Activated naive CD8-positive, alpha-beta T cell (primary cell): ENCODE results near the gene SIGLEC14.
"Not testable (repeated sequence)": the region's sequence is repeated elsewhere in the genome, so short reads cannot be mapped to it uniquely, and the experiment has no call there.

Experiments
- H3K27ac Mint-ChIP-seq: one replicate; pipeline ENCODE4 v1.8.0; 2021; ENCODE audit warnings: mixed read lengths
- H3K27me3 Mint-ChIP-seq: one replicate; pipeline ENCODE4 v1.8.0; 2021; ENCODE audit warnings: mixed read lengths
- H3K36me3 Mint-ChIP-seq: one replicate; pipeline ENCODE4 v1.8.0; 2021; ENCODE audit warnings: mixed read lengths
- H3K4me1 Mint-ChIP-seq: one replicate; pipeline ENCODE4 v1.8.0; 2021; ENCODE audit warnings: low read depth, mixed read lengths
- H3K4me3 Mint-ChIP-seq: one replicate; pipeline ENCODE4 v1.8.0; 2021; ENCODE audit warnings: mild to moderate bottlenecking, mixed read lengths
- H3K9me3 Mint-ChIP-seq: one replicate; pipeline ENCODE4 v1.8.0; 2021; ENCODE audit warnings: low read depth, mixed read lengths

SIGLEC14 gene

GRCh38 chr19:51651216-51651846, 4.7 kb upstream of the SIGLEC14 start:
- Mint-ChIP-seq H3K27ac (no peak overlapping the region), H3K27me3 (peaks cover 14% of the 10 kb centered on the region), H3K4me1 (no peaks in the 10 kb centered on the region), H3K9me3 (no peaks in the 10 kb centered on the region), H3K4me3 (no peak overlapping the region), H3K36me3 (no peaks in the 10 kb centered on the region)

GRCh38 chr19:51647318-51647717, 693 bp upstream of the SIGLEC14 start:
- no peak overlapping the region for H3K27ac Mint-ChIP-seq
- no peaks in the 10 kb centered on the region for H3K4me1 Mint-ChIP-seq
- no peaks in the 10 kb centered on the region for H3K36me3 Mint-ChIP-seq
- peaks cover 22% of the 10 kb centered on the region for H3K27me3 Mint-ChIP-seq
- H3K4me3 Mint-ChIP-seq = no peak overlapping the region
- H3K9me3 Mint-ChIP-seq = no peaks in the 10 kb centered on the region

- Mint-ChIP-seq H3K27me3 (peaks cover 32% of the 10 kb centered on the region), H3K4me3 (no peak overlapping the region), H3K4me1 (no peaks in the 10 kb centered on the region), H3K36me3 (no peaks in the 10 kb centered on the region), H3K27ac (no peak overlapping the region), H3K9me3 (no peaks in the 10 kb centered on the region)
These were observed 1.9 kb downstream of the SIGLEC14 start for GRCh38 chr19:51644636-51645271.

GRCh38 chr19:51641648-51642047, 5.0 kb downstream of the SIGLEC14 start:
- Mint-ChIP-seq H3K4me1 (no peaks in the 10 kb centered on the region), H3K27ac (no peak overlapping the region), H3K36me3 (no peaks in the 10 kb centered on the region), H3K9me3 (no peaks in the 10 kb centered on the region), H3K4me3 (no peak overlapping the region), H3K27me3 (peaks cover 47% of the 10 kb centered on the region)

- Mint-ChIP-seq H3K4me3 (no peak overlapping the region), H3K36me3 (no peaks in the 10 kb centered on the region), H3K9me3 (no peaks in the 10 kb centered on the region), H3K27ac (no peak overlapping the region), H3K27me3 (peaks cover 47% of the 10 kb centered on the region), H3K4me1 (no peaks in the 10 kb centered on the region)
These were observed 6.2 kb downstream of the SIGLEC14 start for GRCh38 chr19:51640386-51640785.

- H3K27ac Mint-ChIP-seq = no peak overlapping the region
- H3K27me3 Mint-ChIP-seq = peaks cover 43% of the 10 kb centered on the region
- no peaks in the 10 kb centered on the region for H3K9me3 Mint-ChIP-seq
- no peaks in the 10 kb centered on the region for H3K4me1 Mint-ChIP-seq
- H3K36me3 Mint-ChIP-seq = no peaks in the 10 kb centered on the region
- no peak overlapping the region for H3K4me3 Mint-ChIP-seq
These were observed 6.7 kb downstream of the SIGLEC14 start for GRCh38 chr19:51639916-51640315.

- H3K9me3 Mint-ChIP-seq = no peaks in the 10 kb centered on the region
- peaks cover 31% of the 10 kb centered on the region for H3K27me3 Mint-ChIP-seq
- H3K36me3 Mint-ChIP-seq = no peaks in the 10 kb centered on the region
- H3K27ac Mint-ChIP-seq = no peak overlapping the region
- no peaks in the 10 kb centered on the region for H3K4me1 Mint-ChIP-seq
- H3K4me3 Mint-ChIP-seq = no peak overlapping the region
These were observed 9.2 kb downstream of the SIGLEC14 start for GRCh38 chr19:51637362-51637978.

- H3K36me3 Mint-ChIP-seq = no peaks in the 10 kb centered on the region
- no peaks in the 10 kb centered on the region for H3K9me3 Mint-ChIP-seq
- peaks cover 9% of the 10 kb centered on the region for H3K27me3 Mint-ChIP-seq
- no peak overlapping the region for H3K4me3 Mint-ChIP-seq
- no peaks in the 10 kb centered on the region for H3K4me1 Mint-ChIP-seq
- H3K27ac Mint-ChIP-seq = no peak overlapping the region
These were observed 14.5 kb downstream of the SIGLEC14 start for GRCh38 chr19:51632126-51632525.

- H3K9me3 Mint-ChIP-seq, H3K27me3 Mint-ChIP-seq, H3K36me3 Mint-ChIP-seq, H3K27ac Mint-ChIP-seq, H3K4me1 Mint-ChIP-seq, H3K4me3 Mint-ChIP-seq: not testable (repeated sequence)
These were observed 16.3 kb downstream of the SIGLEC14 start, which contains the start of gene SIGLEC5 for GRCh38 chr19:51630315-51630714. Gene SIGLEC5, minus strand, starts transcription at chr19:51630401. Its CDS starts 66 bp downstream, at chr19:51630335.

GRCh38 chr19:51628153-51628939, 18.3 kb downstream of the SIGLEC14 start:
- Mint-ChIP-seq H3K27me3 (peaks cover 16% of the 10 kb centered on the region), H3K4me3 (no peak overlapping the region), H3K27ac (no peak overlapping the region)

GRCh38 chr19:51627491-51628138, 19.0 kb downstream of the SIGLEC14 start:
- H3K27ac Mint-ChIP-seq = no peak overlapping the region
- no peak overlapping the region for H3K4me3 Mint-ChIP-seq
- no peaks in the 10 kb centered on the region for H3K4me1 Mint-ChIP-seq
- no peaks in the 10 kb centered on the region for H3K36me3 Mint-ChIP-seq
- H3K9me3 Mint-ChIP-seq = no peaks in the 10 kb centered on the region
- H3K27me3 Mint-ChIP-seq = peaks cover 16% of the 10 kb centered on the region

More at GRCh38 chr19:51628153-51628939, 18.3 kb downstream of the SIGLEC14 start:
- Mint-ChIP-seq H3K36me3 (no peaks in the 10 kb centered on the region), H3K9me3 (no peaks in the 10 kb centered on the region), H3K4me1 (no peaks in the 10 kb centered on the region)

GRCh38 chr19:51626675-51627074, 19.9 kb downstream of the SIGLEC14 start:
- H3K27me3 Mint-ChIP-seq = peaks cover 16% of the 10 kb centered on the region
- H3K36me3 Mint-ChIP-seq = no peaks in the 10 kb centered on the region
- no peaks in the 10 kb centered on the region for H3K4me1 Mint-ChIP-seq
- no peak overlapping the region for H3K27ac Mint-ChIP-seq
- H3K4me3 Mint-ChIP-seq = no peak overlapping the region
- no peaks in the 10 kb centered on the region for H3K9me3 Mint-ChIP-seq

- Mint-ChIP-seq H3K27me3 (peaks cover 9% of the 10 kb centered on the region), H3K9me3 (no peaks in the 10 kb centered on the region), H3K27ac (no peak overlapping the region), H3K4me3 (no peak overlapping the region), H3K36me3 (no peaks in the 10 kb centered on the region), H3K4me1 (no peaks in the 10 kb centered on the region)
These were observed 25.4 kb downstream of the SIGLEC14 start for GRCh38 chr19:51621178-51621577.

GRCh38 chr19:51615991-51616390, 30.6 kb downstream of the SIGLEC14 start:
- Mint-ChIP-seq H3K27me3 (peaks cover 34% of the 10 kb centered on the region), H3K9me3 (peaks cover 16% of the 10 kb centered on the region), H3K27ac (no peak overlapping the region), H3K36me3 (peaks cover 7% of the 10 kb centered on the region), H3K4me3 (no peak overlapping the region), H3K4me1 (no peaks in the 10 kb centered on the region)
